Measurements from ENCODE around the gene CACNA1C. TPM values are rescaled to one million over a fixed set of nuclear protein-coding genes. Genes with fewer than 3 reads are reported as not detected.

The CACNA1C gene
- total RNA-seq, 1 experiment from 2014 or later = 1.1 TPM

- H3K9me3 ChIP-seq (ENCODE audit: control insufficient read depth, low read depth, low read length) = peaks cover 3% of the 10 kb centered on the region
- H2AK5ac ChIP-seq (ENCODE audit: insufficient read length, low read length) = no peak overlapping the region
- no peak overlapping the region for H4K8ac ChIP-seq (replicated peaks; ENCODE audit: insufficient read length, low read depth, low read length)
- Mint-ChIP-seq H3K4me1 (peaks cover 10 to 14% of the 10 kb centered on the region in 2 experiments), H3K36me3 (ENCODE audit: insufficient read depth in 1 of 3, low read depth in 3 of 3) (no peaks in the 10 kb centered on the region), H3K9me3 (no peaks in the 10 kb centered on the region), H3K27me3 (ENCODE audit: low read depth) (no peaks in the 10 kb centered on the region; the same call in none of the 2 replicates), H3K27ac (no peak overlapping the region), H3K4me3 (no peak overlapping the region)
- H3K4ac ChIP-seq (ENCODE audit: low read depth, low read length) = no peak overlapping the region
- DNase-seq = no peak
- H3K27ac ChIP-seq (ENCODE audit: insufficient read length, low read depth, low read length) = no peak overlapping the region
- no peaks in the 10 kb centered on the region for H3K79me2 ChIP-seq (ENCODE audit: insufficient read depth, low read length)
- H3K23me2 ChIP-seq (ENCODE audit: insufficient read length, low read depth, low read length, poor library complexity, severe bottlenecking) = no peaks in the 10 kb centered on the region
- no peak for TF ChIP-seq CTCF (conservative IDR thresholded peaks at IDR 0.05)
- H4K20me1 ChIP-seq (ENCODE audit: control insufficient read depth, insufficient read depth, insufficient read length) = no peaks in the 10 kb centered on the region
- H3K4me2 ChIP-seq (ENCODE audit: insufficient read depth, insufficient read length, low read length) = no peak overlapping the region
- no peak overlapping the region for H3K23ac ChIP-seq (ENCODE audit: insufficient read length, low read depth, low read length)
- H2AFZ ChIP-seq (ENCODE audit: low read length) = no peak overlapping the region
- no peak overlapping the region for H2BK120ac ChIP-seq (ENCODE audit: low read depth, low read length, poor library complexity, severe bottlenecking)
- H4K91ac ChIP-seq (ENCODE audit: insufficient read length, low read depth, low read length) = no peak overlapping the region
- no peak overlapping the region for H3K18ac ChIP-seq (ENCODE audit: insufficient read length, low read depth, low read length)
- H3K9ac ChIP-seq (ENCODE audit: extremely low read depth, insufficient read length, low read length) = no peak overlapping the region
- H3K14ac ChIP-seq (ENCODE audit: insufficient read depth, low read length) = no peak overlapping the region
- no peak overlapping the region for H2BK5ac ChIP-seq (ENCODE audit: insufficient read length, low read length)
- no peak overlapping the region for H3K56ac ChIP-seq (ENCODE audit: insufficient read length, low read depth, low read length)
- no peak overlapping the region for H3T11ph ChIP-seq (ENCODE audit: low read length)
- no peak overlapping the region for H4K5ac ChIP-seq (ENCODE audit: insufficient read length, low read depth, low read length)
- H3K27me3 ChIP-seq (ENCODE audit: insufficient read depth, low read length) = no peaks in the 10 kb centered on the region
- no CpG with 5 or more reads among the region's 17 CpGs for WGBS (ENCODE audit: extremely low coverage, insufficient read length, low lambda C conversion rate)
- H2BK20ac ChIP-seq (ENCODE audit: low read depth, low read length, poor library complexity, severe bottlenecking) = no peak overlapping the region
- no peaks in the 10 kb centered on the region for H3K4me1 ChIP-seq (ENCODE audit: insufficient read depth, low read length)
- no peak overlapping the region for H2BK12ac ChIP-seq (ENCODE audit: insufficient read length, low read depth, low read length)
- H2BK15ac ChIP-seq (ENCODE audit: low read depth, low read length) = no peak overlapping the region
- H3K79me1 ChIP-seq (ENCODE audit: insufficient read depth, low read depth, low read length, poor library complexity, severe bottlenecking) = no peaks in the 10 kb centered on the region
Observed at GRCh38 chr12:2550561-2551411, 498.0 kb downstream of the CACNA1C start.

Data from H9 (cell line).